Activated T-cell treated with anti-CD3 and anti-CD28 coated beads, Interleukin-2, amount 50 U/mL, for 72 hours (primary cell): Measurements from ENCODE around the gene G3BP1. TPM values are rescaled to one million over a fixed set of nuclear protein-coding genes. Genes with fewer than 3 reads are reported as not detected.
"Not testable (repeated sequence)": the region's sequence is repeated elsewhere in the genome, so short reads cannot be mapped to it uniquely, and the experiment has no call there.

Source experiments
- ATAC-seq, 2 donors: fragments of 150-1000 bp; cut with Tn5 transposase; replicated peaks in 1 of 2; 2 replicates each; pipeline ENCODE4 v1.10.0; 2021; ENCODE audit warnings: moderate library complexity in 2 of 2, mild to moderate bottlenecking in 1 of 2
- DNase-seq, 2 donors: peaks; one replicate each; pipeline ENCODE4 v3.0.0; 2021 to 2022; ENCODE audit warnings: mixed read lengths in 1 of 2
- H3K27ac Mint-ChIP-seq: one replicate; pipeline ENCODE4 v1.8.0; 2022; ENCODE audit warnings: mild to moderate bottlenecking, moderate library complexity, mixed read lengths
- H3K27me3 Mint-ChIP-seq: one replicate; pipeline ENCODE4 v1.8.0; 2022; ENCODE audit warnings: low read depth, mixed read lengths
- H3K36me3 Mint-ChIP-seq, 2 donors: one replicate each; pipeline ENCODE4 v1.8.0; 2022; ENCODE audit warnings: mixed read lengths in 2 of 2, mild to moderate bottlenecking in 1 of 2; ENCODE audit not compliant: insufficient read depth in 2 of 2
- H3K4me1 Mint-ChIP-seq: one replicate; pipeline ENCODE4 v1.8.0; 2022; ENCODE audit warnings: low read depth, mixed read lengths
- H3K4me3 Mint-ChIP-seq, 2 donors: one replicate each; pipeline ENCODE4 v1.8.0; 2022; ENCODE audit warnings: mild to moderate bottlenecking in 2 of 2, mixed read lengths in 2 of 2, moderate library complexity in 2 of 2
- H3K9me3 Mint-ChIP-seq, 2 donors: one replicate each; pipeline ENCODE4 v1.8.0; 2022; ENCODE audit warnings: mixed read lengths in 2 of 2
- total RNA-seq, 2 donors: library from RNA; stranded (reverse); gene quantifications; one replicate each; pipeline ENCODE4 v1.2.3, GENCODE V29; 2022

G3BP1 gene
- total RNA-seq, 2 donors from 2014 or later: 133 to 157 TPM

- ATAC-seq, H3K36me3 Mint-ChIP-seq, DNase-seq, H3K9me3 Mint-ChIP-seq, H3K27ac Mint-ChIP-seq, H3K4me1 Mint-ChIP-seq, H3K27me3 Mint-ChIP-seq, H3K4me3 Mint-ChIP-seq: not testable (repeated sequence)
These were observed 89.1 kb downstream of the G3BP1 start for GRCh38 chr5:151860867-151861266.

Other genes starting within 250 kb of the G3BP1 start
- gene FAT2, start 180.6 kb upstream of the G3BP1 start, total RNA-seq: not detected
- gene SPARC, start 85.0 kb upstream of the G3BP1 start, total RNA-seq: not detected
- gene ATOX1, start 13.3 kb upstream of the G3BP1 start, total RNA-seq: 10 to 100 TPM; 56.1 to 68.0 TPM
- gene GLRA1, start 152.9 kb downstream of the G3BP1 start, total RNA-seq: not detected